D341Med (cell line): ENCODE results near the gene CPSF6.
A peak's percentile ranks its signal among the peaks of the same experiment; 100 is the strongest.
"Not testable (repeated sequence)": the region's sequence is repeated elsewhere in the genome, so short reads cannot be mapped to it uniquely, and the experiment has no call there.

ENCODE experiments used
- DNase-seq: peaks from one replicate; pipeline ENCODE4 v3.0.0; 2012; ENCODE audit warnings: low spot score

The CPSF6 gene

DNA sequence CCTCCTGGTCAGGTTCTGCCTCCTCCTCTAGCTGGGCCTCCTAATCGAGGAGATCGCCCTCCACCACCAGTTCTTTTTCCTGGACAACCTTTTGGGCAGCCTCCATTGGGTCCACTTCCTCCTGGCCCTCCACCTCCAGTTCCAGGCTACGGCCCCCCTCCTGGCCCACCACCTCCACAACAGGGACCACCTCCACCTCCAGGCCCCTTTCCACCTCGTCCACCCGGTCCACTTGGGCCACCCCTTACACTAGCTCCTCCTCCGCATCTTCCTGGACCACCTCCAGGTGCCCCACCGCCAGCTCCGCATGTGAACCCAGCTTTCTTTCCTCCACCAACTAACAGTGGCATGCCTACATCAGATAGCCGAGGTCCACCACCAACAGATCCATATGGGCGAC, 19.3 kb downstream of the CPSF6 start:
- DNase-seq = no peak

DNA sequence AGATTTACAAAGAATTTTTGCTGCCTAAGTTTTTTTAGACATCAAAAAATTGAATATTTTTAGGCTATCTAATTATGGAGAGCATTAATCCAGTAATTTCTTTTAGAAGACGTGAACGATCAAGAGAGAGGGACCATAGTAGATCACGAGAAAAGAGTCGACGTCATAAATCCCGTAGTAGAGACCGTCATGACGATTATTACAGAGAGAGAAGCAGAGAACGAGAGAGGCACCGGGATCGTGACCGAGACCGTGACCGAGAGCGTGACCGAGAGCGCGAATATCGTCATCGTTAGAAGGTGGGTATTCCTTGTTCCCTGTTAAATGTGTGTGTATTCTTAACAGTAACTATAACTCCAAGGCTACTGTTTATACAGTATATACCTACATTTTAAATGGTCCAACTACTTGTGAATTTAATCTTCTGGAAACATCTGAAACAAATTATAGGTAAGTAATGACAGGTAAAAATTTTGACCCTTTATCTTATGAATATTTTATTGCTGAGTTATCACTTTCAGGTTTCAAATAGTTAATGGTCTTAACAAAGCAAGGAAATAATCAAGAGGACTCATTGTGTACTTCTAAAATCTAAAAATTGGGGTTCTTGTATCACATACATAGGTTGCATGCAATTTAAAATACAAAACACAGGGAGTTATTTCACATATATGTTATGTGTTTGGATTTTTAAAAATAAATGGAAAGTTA, 23.1 kb downstream of the CPSF6 start:
- DNase-seq = no peak

DNA sequence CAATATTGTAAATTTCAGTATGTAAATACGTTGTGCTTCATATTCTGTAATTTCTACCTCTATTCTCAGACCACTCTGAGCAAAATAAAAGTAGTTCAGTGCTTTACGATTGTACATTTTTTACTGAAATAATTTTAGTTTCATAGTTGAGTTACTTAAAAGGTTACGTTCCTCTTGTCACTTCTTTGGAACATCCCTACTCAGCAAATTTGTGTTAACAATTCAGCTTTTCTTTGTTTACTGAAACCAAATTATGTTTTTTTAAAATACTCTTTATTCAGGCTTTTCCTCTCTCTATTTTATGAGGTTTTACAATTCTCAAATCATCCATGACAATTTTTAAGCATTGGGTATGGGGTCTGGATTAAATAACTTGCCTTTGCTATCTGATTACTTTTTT, 25.8 kb downstream of the CPSF6 start:
- DNase-seq = no peak

DNA sequence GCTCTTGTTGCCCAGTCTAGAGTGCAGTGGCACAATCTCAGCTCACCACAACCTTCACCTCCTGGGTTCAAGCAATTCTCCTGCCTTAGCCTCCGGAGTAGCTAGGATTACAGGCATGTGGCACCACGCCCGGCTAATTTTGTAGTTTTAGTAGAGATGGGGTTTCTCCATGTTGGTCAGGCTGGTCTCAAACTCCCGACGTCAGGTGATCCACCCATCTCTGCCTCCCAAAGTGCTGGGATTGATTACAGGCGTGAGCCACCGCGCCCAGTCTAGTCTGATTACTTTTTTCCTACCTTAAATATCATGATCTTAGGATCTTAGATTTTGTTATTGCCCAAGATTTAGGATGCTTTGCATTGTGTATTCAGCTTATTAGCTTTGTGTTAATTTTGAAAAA, 26.3 kb downstream of the CPSF6 start:
- DNase-seq = not testable (repeated sequence)

GRCh38 chr12:69266036-69266635, 26.8 kb downstream of the CPSF6 start:
- DNase-seq = no peak

DNA sequence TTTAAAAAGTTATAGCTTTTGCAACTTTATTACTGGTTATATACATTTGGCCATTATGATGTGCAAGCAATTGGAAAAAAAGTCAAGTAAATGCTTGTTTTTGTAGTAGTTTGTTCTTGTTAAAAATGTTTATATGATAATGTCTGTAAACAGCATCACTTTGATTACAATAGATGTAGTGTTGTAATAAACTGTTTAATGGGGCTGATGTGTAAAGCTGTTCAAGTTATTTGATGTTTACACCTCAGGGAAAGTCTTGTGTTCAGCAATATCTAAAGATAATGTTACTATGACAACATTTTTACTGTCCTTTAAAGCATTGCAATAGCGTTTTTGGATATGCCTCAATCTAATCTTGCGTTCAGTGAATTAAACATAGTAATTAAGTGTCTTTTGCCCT, 30.4 kb downstream of the CPSF6 start:
- no peak for DNase-seq

GRCh38 chr12:69272511-69272910, 33.1 kb downstream of the CPSF6 start:
- no peak for DNase-seq

GRCh38 chr12:69274861-69275260, 35.5 kb downstream of the CPSF6 start:
- DNase-seq = no peak

DNA sequence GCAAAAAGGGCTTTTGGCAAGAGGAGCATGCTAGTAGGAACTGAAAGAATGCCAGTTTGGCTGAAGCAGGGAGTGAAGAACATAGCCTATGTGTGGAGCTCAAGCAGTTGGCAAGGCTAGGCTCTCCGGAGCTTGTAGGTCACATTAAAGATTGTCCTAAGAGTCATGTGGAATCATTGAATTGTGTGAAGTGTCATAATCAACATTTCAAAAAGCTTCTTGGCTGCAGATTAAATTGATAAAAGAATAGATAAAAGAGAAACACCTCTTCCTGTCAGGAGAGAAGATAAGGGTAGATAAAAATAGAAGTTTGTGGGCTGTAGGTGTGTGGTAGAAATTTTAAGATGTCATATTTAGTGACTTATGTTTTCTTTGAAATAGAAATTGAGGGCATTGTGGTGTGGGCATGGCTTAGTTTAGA, 36.1 kb downstream of the CPSF6 start:
- no peak for DNase-seq

DNA sequence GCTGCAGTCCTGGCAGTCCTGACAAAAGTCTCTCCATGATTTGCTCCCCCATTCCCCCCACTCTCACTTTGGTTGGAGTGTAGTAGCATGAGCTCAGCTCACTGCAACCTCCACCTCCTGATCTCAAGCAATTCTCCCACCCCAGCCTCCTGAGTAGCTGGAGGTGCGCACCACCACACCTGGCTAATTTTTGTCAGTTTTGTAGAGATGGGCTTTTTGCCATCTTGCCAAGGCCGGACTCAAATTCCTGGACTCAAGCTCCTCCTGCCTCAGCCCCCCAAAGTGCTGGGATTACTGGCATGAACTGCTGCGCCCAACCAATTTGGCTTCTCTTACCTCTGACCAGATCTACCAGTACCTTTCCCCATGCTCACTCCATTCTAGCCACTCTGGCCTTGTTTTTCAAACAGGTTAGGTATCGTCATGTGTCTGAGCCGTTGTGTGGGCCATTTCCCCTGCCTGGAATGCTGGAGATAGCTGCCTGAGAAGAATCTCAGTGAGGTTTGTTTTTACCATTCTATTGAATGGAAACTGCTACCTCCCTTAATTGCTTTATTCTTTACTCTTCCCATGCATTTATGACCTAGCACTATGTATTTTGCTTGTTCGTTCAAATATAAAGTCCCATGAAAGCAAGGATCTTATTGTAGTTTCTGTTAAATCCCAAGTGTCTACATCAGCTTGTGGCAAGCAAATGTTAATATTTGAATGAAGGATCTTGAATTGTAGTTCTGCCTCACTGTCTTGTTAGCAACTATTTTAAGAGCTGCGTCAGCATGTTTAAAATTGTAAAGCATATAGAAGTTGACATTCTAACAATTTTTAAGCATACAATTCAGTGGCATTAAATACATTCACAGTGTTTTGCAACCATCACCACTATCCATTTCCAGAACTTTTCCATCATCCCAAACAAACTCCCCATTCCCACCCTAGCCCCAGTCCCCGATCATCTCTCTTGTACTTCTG, 39.7 kb downstream of the CPSF6 start:
- DNase-seq = no peak

GRCh38 chr12:69284131-69284530, 44.8 kb downstream of the CPSF6 start:
- DNase-seq = peak; percentile 60

- DNase-seq = no peak
Measured at GRCh38 chr12:69287556-69287955, 48.2 kb downstream of the CPSF6 start.

- peak; percentile 86 for DNase-seq
Measured at GRCh38 chr12:69290545-69291277, 51.3 kb downstream of the CPSF6 start.

GRCh38 chr12:69291278-69291593, 51.9 kb downstream of the CPSF6 start:
- no peak for DNase-seq

DNA sequence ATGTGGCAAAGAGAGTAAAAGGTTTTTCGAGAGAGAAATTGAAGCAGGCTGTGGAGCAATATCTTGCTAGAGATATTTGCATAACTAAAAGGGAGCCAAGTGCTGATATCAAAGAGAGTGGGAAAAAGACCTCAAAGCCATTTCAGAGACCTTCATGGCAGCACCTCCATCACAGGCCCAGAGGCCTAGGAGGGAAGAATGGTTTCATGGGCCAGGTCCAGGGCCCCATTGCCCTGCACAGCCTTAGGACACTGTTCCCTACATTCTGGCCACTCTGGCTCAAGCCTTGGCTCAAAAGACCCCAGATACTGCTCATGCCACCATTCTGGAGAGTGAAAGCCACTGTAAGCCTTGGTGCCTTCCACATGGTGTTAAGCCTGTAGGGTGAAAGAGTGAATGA, 58.8 kb downstream of the CPSF6 start:
- DNase-seq = no peak

DNA sequence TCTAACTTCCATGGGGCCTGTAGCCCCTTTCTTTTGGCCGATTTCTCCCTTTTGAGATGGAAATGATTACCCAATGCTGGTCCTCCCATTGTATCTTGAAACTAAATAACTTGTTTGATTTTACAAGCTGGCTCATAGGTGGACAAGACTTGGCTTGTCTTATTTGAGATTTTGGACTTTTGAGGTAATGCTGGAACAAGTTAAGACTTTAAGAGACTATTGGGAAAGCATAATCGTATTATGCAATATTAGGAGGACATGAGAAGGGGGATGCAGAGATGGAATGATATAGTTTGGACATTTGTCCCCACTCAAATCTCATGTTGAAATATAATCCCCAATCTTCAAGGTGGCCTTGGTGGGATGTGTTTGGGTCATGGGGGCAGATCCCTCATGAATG, 59.6 kb downstream of the CPSF6 start:
- no peak for DNase-seq

DNA sequence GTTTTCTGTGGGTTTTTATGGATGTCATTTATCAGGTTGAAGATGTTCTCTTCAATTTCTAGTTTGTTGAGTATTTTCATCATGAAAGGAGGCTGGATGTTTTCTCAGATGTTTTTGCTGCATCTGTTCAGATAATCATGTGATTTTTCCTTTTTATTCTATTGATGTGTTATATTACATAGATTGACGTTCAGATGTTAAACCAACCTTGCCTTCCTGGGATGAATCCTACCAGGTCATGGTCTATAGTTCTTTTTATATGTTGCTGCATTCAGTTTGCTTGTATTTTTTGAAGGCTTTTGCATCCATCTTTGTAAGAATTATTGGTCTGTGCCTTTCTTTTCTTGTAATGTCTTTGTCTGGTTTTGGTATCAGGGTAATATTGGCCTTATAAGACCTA, 64.9 kb downstream of the CPSF6 start:
- no peak for DNase-seq

DNA sequence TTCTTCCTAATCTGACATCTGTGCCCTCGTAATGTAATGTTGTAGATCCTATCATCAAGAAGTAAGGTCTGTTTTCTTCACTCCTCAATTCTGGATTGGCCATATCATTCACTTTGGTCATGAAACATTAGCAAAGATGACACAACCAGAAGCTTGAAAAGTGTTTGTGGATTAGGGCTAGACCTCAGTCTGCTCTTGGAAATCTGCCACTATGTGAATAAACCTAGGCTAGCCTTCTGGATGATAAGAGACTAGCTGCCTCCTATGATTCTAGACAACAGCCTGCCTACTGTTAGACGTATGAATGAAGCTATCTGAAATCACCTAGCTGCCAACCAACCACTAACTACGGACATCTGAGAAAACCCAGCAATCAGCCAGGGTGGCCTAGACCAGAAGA, 70.1 kb downstream of the CPSF6 start:
- no peak for DNase-seq

GRCh38 chr12:69313209-69313608, 73.8 kb downstream of the CPSF6 start:
- no peak for DNase-seq

DNA sequence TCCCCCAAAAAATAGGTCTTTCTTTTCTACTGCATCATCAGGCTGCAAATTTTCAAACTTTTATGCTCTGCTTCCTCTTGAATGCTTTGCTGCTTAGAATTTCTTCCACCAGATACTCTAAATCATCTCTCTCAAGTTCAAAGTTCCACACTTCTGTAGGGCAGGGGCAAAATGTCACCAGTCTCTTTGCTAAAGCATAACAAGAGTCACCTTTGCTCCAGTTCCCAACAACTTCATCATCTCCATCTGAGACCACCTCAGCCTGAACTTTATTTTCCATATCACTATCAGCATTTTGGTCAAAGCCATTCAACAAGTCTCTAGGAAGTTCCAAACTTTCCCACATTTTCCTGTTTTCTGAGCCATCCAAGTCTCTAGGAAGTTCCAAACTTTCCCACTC, 77.4 kb downstream of the CPSF6 start:
- DNase-seq = not testable (repeated sequence)

DNA sequence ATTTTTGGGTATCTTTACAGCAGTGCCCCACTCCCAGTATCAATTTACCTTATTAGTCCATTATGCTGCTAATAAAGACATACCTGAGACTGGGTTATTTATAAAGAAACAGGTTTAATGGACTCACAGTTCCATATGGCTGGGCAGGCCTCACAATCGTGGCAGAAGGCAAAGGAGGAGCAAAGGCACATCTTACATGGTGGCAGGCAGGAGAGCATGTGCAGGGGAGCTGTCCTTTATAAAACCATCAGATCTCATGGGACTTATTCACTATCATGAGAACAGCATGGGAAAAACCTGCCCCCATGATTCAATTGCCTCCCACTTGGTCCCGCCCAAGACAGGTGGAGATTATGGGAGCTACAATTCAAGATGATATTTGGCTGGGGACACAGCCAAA, 77.9 kb downstream of the CPSF6 start:
- not testable (repeated sequence) for DNase-seq

DNA sequence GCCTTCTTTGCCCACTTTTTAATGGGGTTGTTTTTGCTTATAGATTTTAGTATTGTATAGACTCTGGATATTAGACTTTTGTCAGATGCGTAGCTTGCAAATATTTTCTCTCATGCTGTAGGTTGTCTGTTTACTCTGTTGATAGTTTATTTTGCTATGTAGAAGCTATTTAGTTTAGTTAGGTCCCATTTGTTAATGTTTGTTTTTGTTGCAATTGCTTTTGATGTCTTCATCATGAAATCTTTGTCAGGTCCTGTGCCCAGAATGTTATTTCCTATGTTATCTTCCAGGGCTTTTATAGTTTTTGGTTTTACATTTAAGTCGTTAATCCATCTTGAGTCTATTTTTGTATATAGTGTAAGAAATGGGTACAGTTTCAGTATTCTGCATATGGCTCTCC, 78.9 kb downstream of the CPSF6 start:
- no peak for DNase-seq
